K562 (cell line): ENCODE data around the gene ANKRD23. TPM values are rescaled to one million over a fixed set of nuclear protein-coding genes. Genes with fewer than 3 reads are reported as not detected.

Experiments used
- ATAC-seq: fragments of 200-7000 bp; cut with Tn5 transposase; 3 replicates; pipeline ENCODE4 v1.9.1; 2020; ENCODE audit warnings: moderate library complexity
- BruUV-seq: library from RNA; stranded (reverse); fragments of 400-500 nt; replicated peaks from 2 replicates; lab custom pipeline; 2021; lab: Mats Ljungman, UMichigan
- CTCF ChIA-PET: fragments of 300-600 bp; formaldehyde crosslinking; extraction: SDS; loops from one replicate; lab custom pipeline; 2021; ENCODE audit warnings: low intra/inter-chr PET ratio; lab: Yijun Ruan, JAX
- POLR2A ChIA-PET: fragments of 300-600, 350-650 bp; sonication (Branson Sonifier 250); formaldehyde crosslinking; extraction: SDS; loops from one replicate; lab custom pipeline; 2021; ENCODE audit warnings: antibody characterized with exemption, inconsistent platforms; lab: Yijun Ruan, JAX
- DNase-seq, 4 experiments: peaks; one replicate each; pipeline versions ENCODE4 v3.0.0 to v3.0.0-alpha.2; 2011 to 2018; ENCODE audit warnings: low spot score in 3 of 4, mixed read lengths in 3 of 4; ENCODE audit errors: extremely low read depth in 1 of 4
- FAIRE-seq: peaks from 2 replicates; lab custom pipeline; 2011; peaks lifted over from hg19 to GRCh38; lab: Jason Lieb, UNC
- H2AFZ ChIP-seq: 2 replicates; pipeline ENCODE4 v1.6.0; 2011; ENCODE audit warnings: low read depth, low read length, control low read depth, inconsistent platforms
- H3K27ac ChIP-seq: fragments of 200-600 bp; 3 replicates; pipeline ENCODE4 v1.8.0; 2011; ENCODE audit warnings: low read depth, mild to moderate bottlenecking, control low read depth, inconsistent platforms, low read length, moderate library complexity, mixed read lengths; ENCODE audit errors: extremely low read depth
- H3K27me3 ChIP-seq, 2 experiments: fragments of 300-600 bp in 1 of 2; 2 replicates in 1 of 2; 3 replicates in 1 of 2; pipeline versions ENCODE4 v1.6.0 to v1.8.0; 2011; ENCODE audit warnings: inconsistent platforms in 2 of 2, low read length in 2 of 2, mild to moderate bottlenecking in 1 of 2, mixed read lengths in 1 of 2, moderate library complexity in 1 of 2; ENCODE audit not compliant: control insufficient read depth in 2 of 2, insufficient read depth in 2 of 2
- H3K36me3 ChIP-seq: fragments of 300-600 bp; 3 replicates; pipeline ENCODE4 v1.8.0; 2011; ENCODE audit warnings: mild to moderate bottlenecking, low read length, inconsistent platforms; ENCODE audit not compliant: control insufficient read depth, insufficient read depth
- H3K4me1 ChIP-seq, 2 experiments: fragments of 200-600 bp in 1 of 2; replicated peaks in 1 of 2; 2 replicates in 1 of 2; 3 replicates in 1 of 2; pipeline versions ENCODE4 v1.5.1 to v1.8.0; 2011; ENCODE audit warnings: inconsistent platforms in 2 of 2, low read length in 2 of 2, mild to moderate bottlenecking in 1 of 2, mixed read lengths in 1 of 2, moderate library complexity in 1 of 2; ENCODE audit not compliant: control insufficient read depth in 2 of 2, insufficient read depth in 2 of 2
- H3K4me2 ChIP-seq: 2 replicates; pipeline ENCODE4 v1.6.1; 2011; ENCODE audit warnings: low read length, control low read depth, inconsistent platforms, mixed read lengths; ENCODE audit not compliant: insufficient read depth
- H3K4me3 ChIP-seq: fragments of 200-600 bp; sonication (generic), shearing (Covaris generic); 2 replicates; pipeline ENCODE4 v1.5.1; 2016; ENCODE audit warnings: control low read depth, inconsistent platforms
- H3K79me2 ChIP-seq: fragments of 200-600 bp; 3 replicates; pipeline ENCODE4 v1.8.0; 2011; ENCODE audit warnings: low read length, inconsistent platforms; ENCODE audit not compliant: control insufficient read depth, insufficient read depth
- H3K9ac ChIP-seq, 2 experiments: 2 replicates each; pipeline versions ENCODE4 v1.6.0 to v1.6.1; 2011; ENCODE audit warnings: low read depth in 2 of 2, low read length in 2 of 2, control low read depth in 1 of 2, inconsistent platforms in 1 of 2, mild to moderate bottlenecking in 1 of 2, mixed read lengths in 1 of 2; ENCODE audit not compliant: insufficient read depth in 1 of 2
- H3K9me1 ChIP-seq: one replicate; pipeline ENCODE4 v1.6.0; 2011; ENCODE audit warnings: inconsistent platforms, mild to moderate bottlenecking, low read length, moderate library complexity; ENCODE audit not compliant: control insufficient read depth, insufficient read depth
- H3K9me3 ChIP-seq: replicated peaks from 2 replicates; pipeline ENCODE4 v1.5.1; 2011; ENCODE audit warnings: low read depth, low read length, inconsistent platforms; ENCODE audit not compliant: control insufficient read depth, insufficient read depth
- H4K20me1 ChIP-seq: replicated peaks from 2 replicates; pipeline ENCODE4 v1.6.1; 2011; ENCODE audit warnings: low read length, inconsistent platforms, mixed read lengths; ENCODE audit not compliant: control insufficient read depth, insufficient read depth
- RAD21 ChIP-seq, 2 experiments: fragments of 250-450 bp in 1 of 2; fragments of 450-650 bp in 1 of 2; sonication (Bioruptor Pico) in 1 of 2; formaldehyde crosslinking in 1 of 2; IDR thresholded peaks in 1 of 2; conservative IDR thresholded peaks in 1 of 2; 2 replicates each; pipeline versions ENCODE4 v1.4.0 to v1.8.0; 2020 to 2022; ENCODE audit warnings: mild to moderate bottlenecking in 2 of 2, moderate library complexity in 1 of 2
- RBM39 ChIP-seq: fragments of 200-400 bp; formaldehyde crosslinking; optimal IDR thresholded peaks from 2 replicates; pipeline ENCODE3; 2018; ENCODE audit warnings: low read depth, low read length
- SMARCA5 ChIP-seq: fragments of 450-650 bp; IDR thresholded peaks from 2 replicates; pipeline ENCODE4 v1.6.1; 2016
- SMC3 ChIP-seq: conservative IDR thresholded peaks from 2 replicates; pipeline ENCODE4 v1.6.1; 2011; ENCODE audit warnings: low read depth, low read length, improper control_type of control experiment; ENCODE audit not compliant: insufficient read depth
- SP1 ChIP-seq: sonication (generic); formaldehyde crosslinking; IDR thresholded peaks from 2 replicates; pipeline ENCODE4 v1.8.1; 2022; ENCODE audit warnings: mild to moderate bottlenecking, missing genetic modification reagents
- ZBTB7A ChIP-seq: IDR thresholded peaks from 2 replicates; pipeline ENCODE4 v1.6.1; 2011; ENCODE audit warnings: low read depth, mild to moderate bottlenecking, low read length, moderate library complexity, borderline replicate concordance; ENCODE audit not compliant: control insufficient read depth
- ZNF134 ChIP-seq: fragments of 250-450 bp; sonication (Bioruptor Pico); conservative IDR thresholded peaks from 2 replicates; pipeline ENCODE4 v1.4.0; 2020
- ZNF668 ChIP-seq: fragments of 250-450 bp; sonication (Bioruptor Pico); IDR thresholded peaks from 2 replicates; pipeline ENCODE4 v1.8.0; 2022; ENCODE audit warnings: mild to moderate bottlenecking, inconsistent platforms
- WGBS: fragments of 100-300 bp; shearing (Covaris generic); methylation state at CpG from one replicate; pipeline ENCODE4 v1.1.6; 2016; ENCODE audit warnings: low coverage, mixed read lengths; ENCODE audit not compliant: insufficient coverage; ENCODE audit errors: missing lambda C conversion rate; 5-methylcytosine and 5-hydroxymethylcytosine counted together
- in situ Hi-C: fragments of 300-500 bp; cut with MboI; formaldehyde crosslinking; loops from 4 replicates; pipeline ENCODE4 v1.15.0; 2018; ENCODE audit warnings: inconsistent platforms, mixed read lengths
- intact Hi-C: fragments of 100-400 bp; cut with micrococcal nuclease; formaldehyde crosslinking; loops from 2 replicates; pipeline ENCODE4 v1.14.2; 2022
- polyA plus RNA-seq, 8 experiments: library from polyadenylated mRNA; depleted of rRNA in 4 of 8; stranded (reverse) in 5 of 8; unstranded in 3 of 8; fragments of >200 nt; fragmentation: Nextera tagmentation in 2 of 8; fragmentation: Illumina TruSeq in 1 of 8; extraction: Ambion mirVana in 2 of 8; extraction: Trizol in 1 of 8; gene quantifications; 2 replicates each; pipeline versions ENCODE4 v1.2.1 to v1.2.3, GENCODE V29; 2011 to 2014; ENCODE audit warnings: inconsistent platforms in 1 of 8, missing spikeins in 1 of 8
- total RNA-seq, 7 experiments: library from RNA; depleted of rRNA in 6 of 7; stranded (reverse); fragments of >200 nt in 6 of 7; fragmentation: Illumina TruSeq in 2 of 7; extraction: Trizol in 2 of 7; gene quantifications; 2 replicates each; pipeline versions ENCODE4 v1.2.1 to v1.2.3, GENCODE V29; 2011 to 2021; ENCODE audit warnings: low replicate concordance in 1 of 7
- TF ChIP-seq, protein P1 (sequence below): sonication (generic); formaldehyde crosslinking; IDR thresholded peaks from 2 replicates; pipeline ENCODE4 v1.8.0; 2022; ENCODE audit warnings: missing genetic modification reagents, mild to moderate bottlenecking, moderate library complexity, borderline replicate concordance

ANKRD23 gene
- total and polyA plus RNA-seq, 9 of the 15 experiments (the other 6 are each of a cell fraction or from before 2014, with no cell fraction given), result 0.32 to 4.8 (median 2.8) TPM

DNA sequence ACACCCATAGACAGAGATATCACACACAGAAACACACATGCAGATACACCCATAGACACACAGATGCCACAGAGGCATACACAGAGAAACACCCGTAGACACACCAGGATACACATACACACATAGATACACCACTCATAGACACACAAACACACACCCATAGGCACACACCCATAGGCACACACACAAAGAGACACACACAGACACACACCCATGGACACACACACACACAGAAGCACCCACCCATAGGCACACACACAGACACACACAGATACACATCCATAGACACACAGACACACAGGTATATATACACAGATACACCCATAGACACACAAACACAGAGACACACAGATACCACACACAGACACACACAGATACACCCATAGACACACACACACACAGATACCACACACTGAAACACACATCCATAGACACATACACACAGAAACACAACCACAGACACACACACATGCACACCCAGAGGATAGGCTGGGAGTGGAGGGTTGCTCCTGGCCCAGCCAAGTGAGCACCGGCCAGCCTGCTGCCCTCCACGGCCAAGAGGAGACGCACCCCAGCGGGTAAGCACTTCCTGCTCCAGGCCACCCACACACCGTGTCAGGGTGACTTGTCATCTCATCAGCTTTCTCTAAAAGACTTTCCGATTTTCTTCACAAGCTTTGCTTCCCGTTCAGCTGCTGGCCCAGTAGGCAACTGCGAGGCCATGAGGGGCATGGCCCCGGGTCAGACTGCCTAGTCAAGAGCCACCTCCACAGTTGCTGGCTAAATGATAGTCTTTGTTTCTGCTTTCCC, 41.8 kb downstream of the ANKRD23 start (continued):
- peak; percentile 24; the same call in 1 of the 2 replicates for TF ChIP-seq SMARCA5
- no peak for TF ChIP-seq RBM39
- TF ChIP-seq, all 486 proteins: peak for 8

DNA sequence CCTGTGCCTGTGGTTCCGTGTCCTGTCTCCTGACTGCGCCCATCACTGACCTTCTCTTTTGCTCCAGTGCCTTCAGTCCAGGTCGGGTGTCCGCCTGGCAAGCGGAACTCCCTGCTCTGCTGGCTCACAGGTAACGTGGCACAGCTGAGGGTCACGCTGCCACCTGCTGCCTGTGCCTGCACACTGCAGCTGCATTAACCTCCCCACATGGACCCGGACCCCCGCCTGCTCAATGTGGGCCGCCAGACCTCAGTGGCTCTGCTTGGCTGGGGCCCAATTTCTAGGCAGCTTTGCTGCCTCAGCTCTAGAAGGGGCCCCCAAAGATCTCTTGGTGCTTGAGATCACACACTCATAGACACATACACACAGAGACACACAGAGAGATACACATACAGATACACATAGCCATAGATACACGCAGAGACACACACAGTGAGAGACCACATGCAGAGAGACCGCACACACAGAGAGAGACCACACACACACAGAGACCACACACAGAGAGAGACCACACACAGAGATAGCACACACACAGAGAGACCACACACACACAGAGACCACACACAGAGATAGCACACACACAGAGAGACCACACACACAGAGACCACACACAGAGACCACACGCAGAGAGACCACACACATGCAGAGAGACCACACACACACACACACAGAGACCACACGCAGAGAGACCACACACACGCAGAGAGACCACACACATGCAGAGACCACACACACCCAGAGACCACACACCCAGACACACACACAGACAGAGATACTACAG, 42.6 kb downstream of the ANKRD23 start:
- WGBS, result 61% methylated on average over 14 of the region's 15 CpGs
- no peak overlapping the region for H3K4me2 ChIP-seq
- TF ChIP-seq SMC3 (peak; percentile 72), ZNF668 (CRISPR knock-in tag) (no peak), ZNF134 (CRISPR knock-in tag) (no peak), ZBTB7A (peak; percentile 43; the same call in 1 of the 2 replicates), RAD21 (CRISPR knock-in tag; conservative IDR thresholded peaks at IDR 0.05 in 1 of 2, IDR thresholded peaks at IDR 0.05 in 1 of 2) (peak; percentile 42 to 71), SP1 (CRISPR knock-in tag) (no peak)
- TF ChIP-seq, protein P1, sequence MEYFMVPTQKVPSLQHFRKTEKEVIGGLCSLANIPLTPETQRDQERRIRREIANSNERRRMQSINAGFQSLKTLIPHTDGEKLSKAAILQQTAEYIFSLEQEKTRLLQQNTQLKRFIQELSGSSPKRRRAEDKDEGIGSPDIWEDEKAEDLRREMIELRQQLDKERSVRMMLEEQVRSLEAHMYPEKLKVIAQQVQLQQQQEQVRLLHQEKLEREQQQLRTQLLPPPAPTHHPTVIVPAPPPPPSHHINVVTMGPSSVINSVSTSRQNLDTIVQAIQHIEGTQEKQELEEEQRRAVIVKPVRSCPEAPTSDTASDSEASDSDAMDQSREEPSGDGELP (CRISPR knock-in tag), result peak; percentile 65; the same call in 1 of the 2 replicates

More for the DNA sequence above, 42.6 kb downstream of the ANKRD23 start:
- FAIRE-seq (peak; percentile 87), DNase-seq (peak; percentile 59 to 73 (median 67)), ATAC-seq (peak; percentile 96)
- no TSS peak for BruUV-seq
- no peak overlapping the region for H3K4me3 ChIP-seq
- ChIA-PET POLR2A (interaction anchor here (1.4 kb wide), 1 partner anchor 14 kb away, joined by 3 read pairs; no protein-coding TSS in a partner anchor), CTCF (no interaction called here)
- H3K79me2 ChIP-seq, result no peaks in the 10 kb centered on the region
- intact Hi-C loops, result loop anchor here (10.0 kb wide), 1 partner anchor 246 kb away; no protein-coding TSS in a partner anchor
- no peaks in the 10 kb centered on the region for H3K9me1 ChIP-seq
- H2AFZ ChIP-seq, result no peak overlapping the region
- in situ Hi-C loops, result no loop called here
- H3K4me1 ChIP-seq, result peaks cover 0 to 10% of the 10 kb centered on the region in 2 experiments; a peak in 2 of 5 replicates
- H3K27ac ChIP-seq, result no peak overlapping the region
- H4K20me1 ChIP-seq, result no peaks in the 10 kb centered on the region
- H3K9ac ChIP-seq, result peak overlapping the region in 1 of 2 experiments; percentile 43; a peak in 2 of 4 replicates
- no peaks in the 10 kb centered on the region for H3K27me3 ChIP-seq
- peaks cover 25% of the 10 kb centered on the region; the same call in 2 of the 3 replicates for H3K36me3 ChIP-seq
- no peaks in the 10 kb centered on the region for H3K9me3 ChIP-seq
